ENCODE results near the gene CASP2. TPM values are rescaled to one million over a fixed set of nuclear protein-coding genes. Genes with fewer than 3 reads are reported as not detected.

Gene CASP2
- total and polyA plus RNA-seq, 2 of the 8 experiments (the other 6 are each of a cell fraction or from before 2014, with no cell fraction given), result 23.7 to 35.3 TPM

DNA sequence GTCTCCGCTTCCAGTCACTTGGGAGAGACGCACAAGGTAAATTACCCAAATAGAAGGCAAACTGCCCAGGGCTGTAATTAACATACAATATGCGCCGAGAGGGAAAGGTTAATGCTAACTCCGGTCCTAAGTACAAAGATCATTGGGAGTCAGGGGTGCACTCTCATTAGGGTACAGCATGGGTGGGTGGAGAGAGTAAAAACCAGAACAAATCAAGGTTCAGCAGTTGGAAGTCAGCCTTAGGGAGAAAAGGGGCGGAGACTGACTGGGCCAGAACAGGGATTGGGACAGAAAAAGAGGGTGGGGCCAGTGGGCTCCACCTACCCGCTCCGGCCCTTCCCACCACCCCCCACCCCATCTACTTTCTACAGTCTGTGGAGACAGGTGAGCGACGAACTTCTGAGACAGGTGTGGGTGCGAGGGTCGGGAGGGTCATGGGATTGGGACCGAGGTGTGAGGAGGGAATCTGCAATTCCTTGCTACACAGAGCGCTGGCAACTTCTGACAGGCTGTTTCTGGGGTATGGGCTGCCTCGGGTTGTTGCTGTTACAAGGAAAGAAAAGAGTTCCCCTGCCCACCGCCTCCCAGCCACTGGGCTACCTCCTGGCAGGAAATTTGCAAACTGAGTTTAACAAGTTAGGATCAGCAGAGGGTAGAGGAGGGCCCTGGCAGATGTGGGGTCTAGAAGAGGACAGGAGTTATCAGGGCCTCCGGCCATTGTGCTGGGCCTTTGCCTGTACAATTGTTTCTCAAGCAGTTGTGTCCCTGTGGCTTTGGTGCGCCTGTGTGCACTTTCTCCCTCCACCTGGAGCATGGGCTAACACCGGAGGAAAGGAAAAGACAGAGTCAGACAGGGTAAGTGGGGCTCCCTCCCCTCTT lies 3.3 kb upstream of the CASP2 start, which contains the start of gene TMEM139:
Gene TMEM139, plus strand, starts transcription at position 368 of the 879 bp plus-strand sequence. CDS start 1,000 bp downstream, outside the sequence.
- Histone ChIP-seq H2BK5ac (ENCODE audit: low read depth, low read length) (peak within 1 kb of the TSS; percentile 12; the same call in 1 of the 2 replicates), H3K14ac (ENCODE audit: insufficient read length) (no peak within 1 kb of the TSS), H4K8ac (ENCODE audit: extremely low read depth, insufficient read depth, low read length) (no peak within 1 kb of the TSS), H2AFZ (ENCODE audit: low read length) (no peak within 1 kb of the TSS; the same call in 1 of the 2 replicates), H3K4me2 (ENCODE audit: insufficient read depth in 1 of 2, low read depth in 2 of 2, low read length in 2 of 2) (peak within 1 kb of the TSS; percentile 71 to 84), H4K20me1 (replicated peaks in 1 of 2; ENCODE audit: control insufficient read depth in 1 of 2, insufficient read depth in 2 of 2, low read length in 2 of 2) (no peaks in the 10 kb centered on the region), H4K5ac (ENCODE audit: insufficient read length, low read depth, low read length) (no peak within 1 kb of the TSS), H4K91ac (replicated peaks; ENCODE audit: insufficient read length, low read length) (no peak within 1 kb of the TSS), H3K9me3 (ENCODE audit: insufficient read depth in 2 of 2, low read depth in 1 of 2, low read length in 1 of 2) (peaks cover 6 to 13% of the 10 kb centered on the region in 2 experiments), H3K18ac (ENCODE audit: extremely low read depth, low read length) (no peak within 1 kb of the TSS), H2BK120ac (replicated peaks; ENCODE audit: low read depth, low read length) (no peak within 1 kb of the TSS), H3K23ac (ENCODE audit: insufficient read length) (no peak within 1 kb of the TSS), H2BK20ac (ENCODE audit: low read length) (no peak within 1 kb of the TSS), H2AK5ac (ENCODE audit: low read depth, low read length) (no peak within 1 kb of the TSS; the same call in 1 of the 2 replicates), H3K4me1 (replicated peaks in 1 of 4; ENCODE audit: control insufficient read depth in 3 of 4, insufficient read depth in 4 of 4, low read length in 3 of 4) (peaks cover 9 to 14% (median 10%) of the 10 kb centered on the region in 4 experiments), H3K23me2 (ENCODE audit: low read depth, low read length) (peaks cover 8% of the 10 kb centered on the region), H3K4me3 (ENCODE audit: extremely low read depth in 1 of 4, insufficient read depth in 2 of 4, low read depth in 3 of 4, low read length in 4 of 4) (peak within 1 kb of the TSS; percentile 11 to 52 (median 26); a peak in 7 of 8 replicates), H3K36me3 (ENCODE audit: control insufficient read depth in 2 of 4, insufficient read depth in 4 of 4, low read length in 3 of 4) (peaks cover 0 to 6% (median 0%) of the 10 kb centered on the region in 4 experiments; a peak in 2 of 8 replicates), H3K27me3 (replicated peaks in 1 of 4; ENCODE audit: control insufficient read depth in 3 of 4, extremely low read depth in 1 of 4, insufficient read depth in 3 of 4, low read length in 3 of 4) (peaks cover 10 to 21% (median 20%) of the 10 kb centered on the region in 4 experiments), H3K56ac (replicated peaks; ENCODE audit: insufficient read length, low read depth, low read length) (no peak within 1 kb of the TSS), H3K4ac (replicated peaks; ENCODE audit: insufficient read length, low read depth, low read length) (no peak within 1 kb of the TSS), H2BK12ac (ENCODE audit: low read depth, low read length) (0 out of 2 replicates have a peak within 1 kb of the TSS, but pooled peaks have one; percentile 55), H3K9ac (replicated peaks in 1 of 4; ENCODE audit: extremely low read depth in 1 of 4, low read depth in 3 of 4, low read length in 3 of 4) (no peak within 1 kb of the TSS), H3K79me1 (ENCODE audit: low read depth, low read length) (no peaks in the 10 kb centered on the region), H2BK15ac (ENCODE audit: low read length) (no peak within 1 kb of the TSS), H3K79me2 (ENCODE audit: control insufficient read depth in 1 of 2, insufficient read depth in 2 of 2, low read length in 2 of 2) (peaks cover 0 to 13% of the 10 kb centered on the region in 2 experiments; a peak in 3 of 4 replicates), H3K27ac (ENCODE audit: low read depth, low read length) (no peak within 1 kb of the TSS)
- CTCF ChIA-PET (ENCODE audit: partially characterized antibody), result interaction anchor here (0.6 to 3.6 kb wide), 3 partner anchors 15 to 342 kb away, joined by 3 to 22 read pairs (median 6); no protein-coding TSS in a partner anchor
- no peak for FAIRE-seq
- TF ChIP-seq, protein P1, sequence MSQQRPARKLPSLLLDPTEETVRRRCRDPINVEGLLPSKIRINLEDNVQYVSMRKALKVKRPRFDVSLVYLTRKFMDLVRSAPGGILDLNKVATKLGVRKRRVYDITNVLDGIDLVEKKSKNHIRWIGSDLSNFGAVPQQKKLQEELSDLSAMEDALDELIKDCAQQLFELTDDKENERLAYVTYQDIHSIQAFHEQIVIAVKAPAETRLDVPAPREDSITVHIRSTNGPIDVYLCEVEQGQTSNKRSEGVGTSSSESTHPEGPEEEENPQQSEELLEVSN (IDR thresholded peaks at IDR 0.05), result peak; percentile 84
- TF ChIP-seq, protein P2, sequence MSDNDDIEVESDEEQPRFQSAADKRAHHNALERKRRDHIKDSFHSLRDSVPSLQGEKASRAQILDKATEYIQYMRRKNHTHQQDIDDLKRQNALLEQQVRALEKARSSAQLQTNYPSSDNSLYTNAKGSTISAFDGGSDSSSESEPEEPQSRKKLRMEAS (IDR thresholded peaks at IDR 0.05), result peak; percentile 56
- TF ChIP-seq TBP (IDR thresholded peaks at IDR 0.05; ENCODE audit: low read depth, low read length), result no peak
- 0 out of 4 replicates have a peak, but pooled peaks of 1 of the 2 experiments have one; percentile 35 for TF ChIP-seq SIN3A (conservative IDR thresholded peaks at IDR 0.05 in 1 of 2, IDR thresholded peaks at IDR 0.05 in 1 of 2; ENCODE audit: low read depth in 1 of 2, low read length in 2 of 2)
- peak; percentile 20; the same call in 1 of the 2 replicates for TF ChIP-seq SP1 (IDR thresholded peaks at IDR 0.05; ENCODE audit: low read depth, low read length)
- TF ChIP-seq NRF1 (IDR thresholded peaks at IDR 0.05; ENCODE audit: low read depth, low read length), result no peak
- 0 out of 2 replicates have a peak, but pooled peaks have one; percentile 46 for TF ChIP-seq RBBP5 (IDR thresholded peaks at IDR 0.05; ENCODE audit: borderline replicate concordance, low read depth, low read length)
- TF ChIP-seq TAF1 (IDR thresholded peaks at IDR 0.05; ENCODE audit: low read depth, low read length), result no peak; the same call in 1 of the 2 replicates
- no peak for TF ChIP-seq GABPA (IDR thresholded peaks at IDR 0.05; ENCODE audit: borderline replicate concordance, insufficient read depth, low read length)
- DNase-seq (ENCODE audit: low read depth in 1 of 2, low spot score in 2 of 2), result peak in 1 of 2 experiments; percentile 67
- WGBS, 2 experiments (ENCODE audit: extremely low coverage in 1 of 2, insufficient coverage in 1 of 2, insufficient read length in 1 of 2, insufficient replicate concordance in 2 of 2, low coverage in 1 of 2, low lambda C conversion rate in 2 of 2, missing lambda C conversion rate in 1 of 2), result 46% methylated on average over 17 of the region's 19 CpGs; no CpG with 5 or more reads in 1 of the 2 experiments
- POLR2A ChIA-PET (ENCODE audit: partially characterized antibody), result interaction anchor here (0.6 to 1.0 kb wide), 2 partner anchors 62 to 85 kb away, joined by 3 read pairs; no protein-coding TSS in a partner anchor

Measured in H1 (cell line).